Type B pancreatic cell (in vitro differentiated cells): Measurements from ENCODE around the gene BLCAP. TPM values are rescaled to one million over a fixed set of nuclear protein-coding genes. Genes with fewer than 3 reads are reported as not detected.
"Not testable (repeated sequence)": the region's sequence is repeated elsewhere in the genome, so short reads cannot be mapped to it uniquely, and the experiment has no call there.

Experiments used
- DNase-seq: peaks from one replicate; pipeline ENCODE4 v3.0.0; 2021; ENCODE audit warnings: mixed read lengths; ENCODE audit not compliant: unreplicated experiment; ENCODE audit errors: extremely low spot score
- H3K27ac Mint-ChIP-seq: 2 replicates; pipeline ENCODE4 v1.8.0; 2021; ENCODE audit warnings: mild to moderate bottlenecking, mixed read lengths
- H3K27me3 Mint-ChIP-seq: 2 replicates; pipeline ENCODE4 v1.8.0; 2021; ENCODE audit warnings: mixed read lengths
- H3K36me3 Mint-ChIP-seq: 2 replicates; pipeline ENCODE4 v1.8.0; 2021; ENCODE audit warnings: mixed read lengths
- H3K4me1 Mint-ChIP-seq: one replicate; pipeline ENCODE4 v1.8.0; 2021; ENCODE audit warnings: mixed read lengths; ENCODE audit not compliant: unreplicated experiment
- H3K4me3 Mint-ChIP-seq: 2 replicates; pipeline ENCODE4 v1.8.0; 2021; ENCODE audit warnings: mild to moderate bottlenecking, mixed read lengths
- H3K9me3 Mint-ChIP-seq: 2 replicates; pipeline ENCODE4 v1.8.0; 2021; ENCODE audit warnings: mixed read lengths
- total RNA-seq: library from RNA; stranded (reverse); gene quantifications from 2 replicates; pipeline ENCODE4 v1.2.1, GENCODE V29; 2021; ENCODE audit warnings: low replicate concordance
- TF ChIP-seq, protein P1 (sequence below): fragments of 200-600 bp; sonication (generic); conservative IDR thresholded peaks from 2 replicates; pipeline ENCODE4 v1.5.0; 2021; ENCODE audit warnings: antibody characterized with exemption, mild to moderate bottlenecking

The BLCAP gene
- total RNA-seq, 1 donor from 2014 or later, result 79.7 TPM

DNA sequence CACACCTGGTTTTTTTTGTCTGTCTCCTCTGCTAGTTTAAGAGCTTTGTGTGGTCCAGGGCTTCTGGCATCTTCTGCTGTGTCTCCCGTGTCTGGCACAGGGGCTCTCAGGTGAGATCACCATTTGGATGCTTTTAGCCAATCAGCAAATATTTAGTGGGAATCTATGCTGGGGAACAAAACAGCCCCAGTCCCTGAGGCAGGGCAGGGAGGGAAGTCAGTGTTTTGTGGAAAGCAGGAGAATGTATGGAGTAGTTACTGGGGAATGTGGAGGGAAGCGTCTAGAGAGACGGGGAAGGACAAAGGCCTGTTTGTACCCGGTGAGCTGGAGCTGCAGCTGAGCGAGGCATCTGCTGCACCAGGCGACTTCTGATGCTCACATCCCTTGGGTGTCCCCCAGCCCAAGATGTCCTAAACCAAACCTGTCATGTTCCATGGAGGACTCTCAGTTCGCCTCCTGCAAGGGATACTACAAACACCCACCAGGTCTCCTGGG lies 55.9 kb downstream of the BLCAP start:
- no peaks in the 10 kb centered on the region for H3K36me3 Mint-ChIP-seq
- peaks cover 6% of the 10 kb centered on the region for H3K9me3 Mint-ChIP-seq
- no peak for DNase-seq
- peaks cover 26% of the 10 kb centered on the region for H3K27me3 Mint-ChIP-seq
- H3K27ac Mint-ChIP-seq, result no peak overlapping the region
- H3K4me3 Mint-ChIP-seq, result no peak overlapping the region
- TF ChIP-seq, protein P1, sequence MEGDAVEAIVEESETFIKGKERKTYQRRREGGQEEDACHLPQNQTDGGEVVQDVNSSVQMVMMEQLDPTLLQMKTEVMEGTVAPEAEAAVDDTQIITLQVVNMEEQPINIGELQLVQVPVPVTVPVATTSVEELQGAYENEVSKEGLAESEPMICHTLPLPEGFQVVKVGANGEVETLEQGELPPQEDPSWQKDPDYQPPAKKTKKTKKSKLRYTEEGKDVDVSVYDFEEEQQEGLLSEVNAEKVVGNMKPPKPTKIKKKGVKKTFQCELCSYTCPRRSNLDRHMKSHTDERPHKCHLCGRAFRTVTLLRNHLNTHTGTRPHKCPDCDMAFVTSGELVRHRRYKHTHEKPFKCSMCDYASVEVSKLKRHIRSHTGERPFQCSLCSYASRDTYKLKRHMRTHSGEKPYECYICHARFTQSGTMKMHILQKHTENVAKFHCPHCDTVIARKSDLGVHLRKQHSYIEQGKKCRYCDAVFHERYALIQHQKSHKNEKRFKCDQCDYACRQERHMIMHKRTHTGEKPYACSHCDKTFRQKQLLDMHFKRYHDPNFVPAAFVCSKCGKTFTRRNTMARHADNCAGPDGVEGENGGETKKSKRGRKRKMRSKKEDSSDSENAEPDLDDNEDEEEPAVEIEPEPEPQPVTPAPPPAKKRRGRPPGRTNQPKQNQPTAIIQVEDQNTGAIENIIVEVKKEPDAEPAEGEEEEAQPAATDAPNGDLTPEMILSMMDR, result no peak
- peaks cover 17% of the 10 kb centered on the region for H3K4me1 Mint-ChIP-seq

DNA sequence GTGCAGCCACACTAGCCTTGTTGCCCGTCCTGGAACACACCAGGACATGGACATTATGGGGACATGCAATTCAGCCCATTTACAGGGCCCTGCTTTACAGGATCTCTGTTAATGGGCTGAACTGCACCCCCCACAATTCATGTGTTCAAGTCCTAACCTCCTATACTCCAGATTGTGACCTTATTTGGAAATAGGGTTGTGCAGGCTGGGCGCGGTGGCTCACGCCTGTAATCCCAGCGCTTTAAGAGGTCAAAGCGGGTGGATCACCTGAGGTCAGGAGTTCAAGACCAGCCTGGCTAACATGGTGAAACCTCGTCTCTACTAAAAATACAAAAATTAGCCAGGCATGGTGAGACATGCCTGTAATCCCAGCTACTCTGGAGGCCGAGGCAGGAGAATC lies 57.5 kb downstream of the BLCAP start:
- H3K4me3 Mint-ChIP-seq, H3K36me3 Mint-ChIP-seq, H3K9me3 Mint-ChIP-seq, DNase-seq, H3K27ac Mint-ChIP-seq: not testable (repeated sequence)
- H3K4me1 Mint-ChIP-seq, result peaks cover 18% of the 10 kb centered on the region
- H3K27me3 Mint-ChIP-seq, result peaks cover 24% of the 10 kb centered on the region

DNA sequence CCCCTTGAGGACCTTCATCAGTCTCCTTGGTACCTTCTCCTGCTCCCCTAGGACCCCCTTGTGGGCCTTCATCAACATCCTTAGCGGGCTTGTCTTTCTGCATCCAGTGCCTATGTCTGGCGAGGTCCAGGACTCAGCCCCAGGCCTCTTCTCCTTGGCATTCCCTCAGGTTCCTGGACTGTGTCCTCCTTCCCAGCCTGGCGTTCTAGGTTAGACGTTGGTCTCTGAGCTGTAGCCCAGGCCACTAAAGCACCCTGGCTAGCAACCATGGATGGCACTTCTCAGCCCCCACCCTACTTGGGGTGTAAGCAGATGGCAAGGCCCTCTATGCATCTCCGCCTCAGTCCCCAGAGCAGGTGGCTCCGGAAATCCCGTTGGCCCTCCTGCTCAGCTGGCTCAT lies 58.1 kb downstream of the BLCAP start:
- Mint-ChIP-seq H3K4me1 (peaks cover 20% of the 10 kb centered on the region), H3K4me3 (no peak overlapping the region), H3K9me3 (no peaks in the 10 kb centered on the region), H3K27me3 (peaks cover 22% of the 10 kb centered on the region), H3K27ac (no peak overlapping the region), H3K36me3 (no peaks in the 10 kb centered on the region)
- TF ChIP-seq, protein P1, result no peak
- no peak for DNase-seq

DNA sequence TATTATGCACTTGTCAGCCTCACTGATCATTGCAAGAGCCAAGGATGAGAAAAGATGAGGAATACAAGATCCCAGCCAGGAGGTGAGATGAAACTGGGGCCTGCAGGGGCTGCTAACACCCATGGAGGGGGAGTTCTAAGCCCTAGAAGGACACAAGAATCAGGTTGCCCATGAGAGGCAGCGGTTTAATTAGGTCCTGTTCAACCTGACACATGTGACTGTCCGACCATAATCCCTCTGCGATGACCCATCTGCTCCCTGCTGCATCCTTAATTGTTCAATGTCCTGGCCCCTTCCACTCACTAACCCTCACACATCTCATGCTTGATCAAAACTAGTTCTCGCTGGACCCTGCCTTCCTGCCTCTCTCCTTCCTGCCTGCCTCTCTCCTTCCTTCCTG lies 58.8 kb downstream of the BLCAP start:
- TF ChIP-seq, protein P1, result no peak
- H3K9me3 Mint-ChIP-seq, result no peaks in the 10 kb centered on the region
- DNase-seq, result no peak
- peaks cover 21% of the 10 kb centered on the region for H3K4me1 Mint-ChIP-seq
- H3K36me3 Mint-ChIP-seq, result no peaks in the 10 kb centered on the region
- H3K27me3 Mint-ChIP-seq, result peaks cover 24% of the 10 kb centered on the region
- no peak overlapping the region for H3K27ac Mint-ChIP-seq
- H3K4me3 Mint-ChIP-seq, result no peak overlapping the region

Other genes starting within 250 kb of the BLCAP start
- 35.5 and 40.4 TPM in 2 replicates for gene MANBAL, start 238.2 kb downstream of the BLCAP start, total RNA-seq
- gene SRC, start 181.7 kb downstream of the BLCAP start, total RNA-seq, result 56.0 and 70.3 TPM in 2 replicates
- 19.2 and 114 TPM in 2 replicates for gene NNAT, start 6.6 kb downstream of the BLCAP start, total RNA-seq
- gene CTNNBL1, start 166.2 kb upstream of the BLCAP start, total RNA-seq, result 52.2 and 60.0 TPM in 2 replicates